GM18508 (cell line): ENCODE data around the gene CAMSAP1.

Experiments used
- ATAC-seq: cut with Tn5 transposase; IDR thresholded peaks from one replicate; pipeline ENCODE4 v1.9.1; 2021; ENCODE audit warnings: moderate number of reproducible peaks; ENCODE audit not compliant: insufficient read depth, unreplicated experiment

Gene CAMSAP1

DNA sequence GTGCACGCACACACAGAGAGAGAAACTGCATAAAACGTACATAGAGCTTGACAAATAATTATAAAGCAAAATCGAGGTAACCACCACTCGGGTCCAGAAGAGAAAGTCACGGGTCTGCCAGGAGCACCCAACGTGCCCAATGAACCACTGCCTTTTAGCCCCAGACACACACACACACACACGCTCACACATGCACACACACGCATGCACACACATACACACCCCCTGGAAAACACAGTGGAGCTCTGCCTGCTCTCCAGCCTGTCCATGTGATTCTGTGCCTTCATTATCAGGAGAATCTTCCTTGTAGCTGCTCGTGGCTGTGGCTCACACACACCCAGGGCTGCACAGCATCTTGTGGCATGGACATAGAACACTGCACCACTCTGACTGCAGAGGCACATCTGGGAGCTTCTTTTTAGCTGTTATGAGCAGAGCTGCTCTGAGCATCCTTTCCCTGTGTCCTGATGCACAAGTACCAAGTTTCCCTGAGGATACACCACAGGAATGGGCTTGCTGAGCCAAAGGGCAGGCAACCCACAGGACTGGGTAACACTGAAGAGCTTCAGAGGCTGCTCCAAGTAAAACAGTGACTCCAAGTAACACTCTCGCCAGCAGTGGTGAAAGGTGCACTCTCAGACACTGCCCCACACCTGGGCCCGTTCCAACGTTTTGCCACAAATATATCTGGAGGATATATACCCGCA, 58.9 kb downstream of the CAMSAP1 start:
- no peak for ATAC-seq

DNA sequence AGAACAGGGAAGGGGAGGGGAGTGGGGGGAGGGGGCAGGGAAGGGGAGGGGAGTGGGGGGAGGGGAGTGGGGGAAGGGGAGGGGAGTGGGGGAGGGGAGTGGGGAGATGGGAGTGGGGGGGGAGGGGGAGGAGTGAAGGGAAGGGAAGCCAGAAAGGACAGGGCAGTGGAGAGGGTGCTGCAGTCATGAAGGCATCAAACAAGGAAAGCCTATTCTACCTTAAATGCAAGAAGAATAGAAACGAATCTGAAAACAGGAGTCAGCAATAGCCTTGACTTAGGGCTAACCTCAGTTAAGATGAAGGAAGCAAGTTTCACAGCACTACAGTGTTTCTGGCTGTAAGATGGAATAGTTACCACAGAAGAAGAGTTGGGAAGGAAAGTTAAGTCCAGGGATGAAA, 59.5 kb downstream of the CAMSAP1 start:
- no peak for ATAC-seq

DNA sequence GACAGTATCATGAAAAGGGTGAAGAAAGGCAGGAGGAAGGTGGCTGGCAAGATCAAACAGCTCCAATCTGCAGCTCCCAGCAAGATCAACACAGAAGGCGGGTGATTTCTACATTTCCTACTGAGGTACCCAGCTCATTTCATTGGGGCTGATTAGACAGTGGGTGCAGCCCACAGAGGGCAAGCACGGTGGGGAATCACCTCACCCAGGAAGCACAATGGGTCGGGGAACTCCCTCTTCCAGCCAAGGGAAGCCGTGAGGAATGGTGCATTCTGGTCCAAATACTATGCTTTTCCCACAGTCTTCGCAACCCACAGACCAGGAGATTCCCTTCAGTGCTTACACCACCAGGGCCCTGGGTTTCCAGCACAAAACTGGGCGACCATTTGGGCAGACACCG, 66.8 kb downstream of the CAMSAP1 start:
- no peak for ATAC-seq

DNA sequence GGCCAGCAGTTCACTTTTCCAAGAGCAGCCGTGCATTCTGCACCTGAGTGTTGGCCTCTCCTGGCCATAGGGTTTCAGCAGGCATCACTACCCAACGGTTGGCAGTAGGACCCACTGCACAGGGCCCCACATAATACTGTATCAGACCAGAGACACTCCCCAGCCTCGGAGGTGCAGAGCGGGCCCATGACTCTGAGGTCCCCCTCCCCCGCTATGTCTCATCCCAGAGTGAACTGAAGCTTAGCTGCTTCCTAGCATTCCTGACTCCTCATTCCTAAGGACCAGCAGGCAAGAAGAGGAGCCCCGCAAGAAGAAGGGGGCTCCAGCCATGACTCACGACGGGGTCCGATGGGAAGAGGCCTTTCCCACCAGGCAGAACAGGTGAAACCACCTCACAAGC, 67.2 kb downstream of the CAMSAP1 start:
- ATAC-seq = no peak

DNA sequence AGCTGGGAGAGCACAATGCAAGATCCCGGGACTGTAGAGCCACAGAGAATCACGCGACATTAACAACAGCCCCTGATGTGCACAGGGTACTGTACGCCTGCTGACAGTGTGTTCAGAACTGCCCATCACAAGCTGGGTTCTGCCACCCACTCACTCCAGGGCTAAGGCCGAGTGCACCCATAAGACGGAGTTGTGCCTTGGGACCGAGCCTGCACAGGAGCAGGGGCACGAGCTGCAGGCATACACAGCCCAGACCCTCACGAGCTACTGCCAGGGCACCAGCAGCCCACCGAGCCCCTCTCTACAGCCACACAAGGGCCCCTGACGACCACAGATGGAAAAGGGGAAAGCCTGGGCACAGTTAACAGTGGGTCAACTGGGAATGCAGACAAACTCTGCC, 67.8 kb downstream of the CAMSAP1 start:
- ATAC-seq = no peak

DNA sequence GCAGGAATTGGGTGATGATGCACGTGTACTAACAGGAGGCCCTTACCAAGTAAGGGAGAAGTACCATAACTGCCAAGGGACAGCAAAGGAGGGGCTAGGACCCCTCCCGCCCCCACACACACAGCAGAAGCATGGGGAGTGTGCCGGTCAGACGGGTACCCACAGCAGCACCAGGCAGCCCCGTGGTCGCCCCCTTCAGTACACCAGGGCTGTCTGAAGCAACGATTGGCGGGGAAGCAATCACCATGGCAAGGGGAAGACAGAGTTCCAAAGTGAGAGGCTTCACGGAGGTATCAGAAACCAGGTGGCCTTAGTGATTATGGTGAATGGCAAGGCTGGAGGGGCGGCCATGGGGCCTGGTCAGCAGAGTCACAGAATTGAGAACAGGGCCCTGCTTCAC, 72.2 kb downstream of the CAMSAP1 start:
- no peak for ATAC-seq

DNA sequence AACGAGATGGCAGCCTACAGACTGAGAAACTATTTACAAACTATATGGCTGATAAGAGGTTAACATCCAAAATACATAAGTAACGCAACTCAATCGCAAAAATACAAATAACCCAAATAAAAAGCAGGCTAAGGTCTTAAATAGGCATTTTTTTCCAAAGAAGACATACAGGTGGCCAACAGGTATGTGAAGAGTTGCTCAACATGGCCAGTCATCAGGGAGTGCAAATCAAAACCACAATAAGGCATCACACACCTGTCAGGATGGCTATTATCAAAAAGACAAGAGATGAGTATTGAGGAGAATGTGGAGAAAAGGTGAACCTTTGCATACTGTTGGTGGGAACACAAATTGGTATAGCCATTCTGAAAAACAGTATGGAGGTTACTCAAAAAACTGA, 73.5 kb downstream of the CAMSAP1 start:
- no peak for ATAC-seq

DNA sequence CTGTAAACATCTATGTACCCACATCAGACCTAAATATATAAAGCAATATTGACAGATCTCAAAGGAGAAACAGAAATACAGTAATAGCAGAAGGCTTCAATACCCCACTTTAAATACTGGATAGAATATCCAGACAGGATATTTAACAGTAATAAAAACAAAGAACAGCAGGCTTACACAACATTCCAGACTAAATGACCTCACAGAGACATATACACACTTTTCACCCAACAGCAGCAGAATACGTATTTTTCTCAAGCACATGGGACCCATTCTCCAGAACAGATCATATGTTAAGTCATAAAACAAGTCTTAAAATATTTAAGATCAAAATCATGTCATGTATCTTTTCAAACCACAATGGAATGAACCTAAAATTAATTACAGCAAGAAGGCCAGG, 76.8 kb downstream of the CAMSAP1 start:
- no peak for ATAC-seq

DNA sequence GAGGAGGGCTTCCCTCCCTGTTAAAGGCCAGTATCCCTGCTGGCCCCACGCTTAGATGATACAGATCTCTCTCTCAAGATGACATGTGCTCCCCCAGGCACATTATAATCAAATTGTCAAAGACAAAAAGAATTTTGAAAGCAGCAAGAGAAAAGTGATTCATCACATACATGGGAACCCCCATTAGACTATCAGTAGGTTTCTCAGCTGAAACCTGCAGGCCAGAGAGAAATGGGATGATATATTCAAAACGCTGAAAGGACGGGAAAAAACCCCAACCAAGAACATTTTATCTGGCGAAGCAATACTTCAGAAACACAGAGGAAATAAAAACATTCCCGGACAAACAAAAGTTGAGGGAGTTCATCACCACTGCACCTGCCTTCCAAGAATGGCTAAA, 78.7 kb downstream of the CAMSAP1 start:
- ATAC-seq = no peak

DNA sequence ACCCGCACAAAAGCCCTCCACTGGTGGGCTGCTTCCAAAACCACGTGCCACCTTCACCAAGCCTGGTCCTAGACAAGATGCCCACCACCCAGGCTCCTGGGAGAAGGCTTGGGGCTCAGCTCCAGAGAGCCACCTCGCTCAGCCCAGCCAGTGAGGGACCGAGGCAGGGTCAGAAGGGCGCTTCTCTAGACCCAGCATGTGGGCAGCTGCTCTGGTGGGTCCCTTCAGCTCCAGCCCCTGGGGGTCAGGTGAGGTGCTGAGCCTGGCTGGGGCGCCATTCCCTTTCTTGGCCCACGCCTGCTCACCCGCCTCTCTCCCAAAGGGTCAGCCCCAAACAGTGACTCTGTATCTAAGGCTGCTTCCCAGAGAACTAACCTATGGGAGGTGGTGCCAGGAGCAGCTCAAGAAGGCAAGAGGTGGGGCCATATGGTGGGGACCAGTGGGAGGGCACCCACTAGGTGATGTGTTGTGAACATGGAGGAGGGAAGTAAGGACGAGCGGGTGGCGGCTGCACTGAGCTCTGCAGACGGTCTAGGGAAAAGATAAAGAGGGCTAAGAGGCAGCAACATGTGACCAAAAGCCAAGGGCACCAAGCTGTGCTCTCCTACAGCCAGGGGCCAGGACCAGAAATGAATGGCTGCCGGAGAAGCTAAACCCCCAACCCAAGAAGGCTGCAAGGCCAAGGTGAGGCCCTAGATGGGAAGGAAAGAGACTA, 79.3 kb downstream of the CAMSAP1 start:
- ATAC-seq = no peak

DNA sequence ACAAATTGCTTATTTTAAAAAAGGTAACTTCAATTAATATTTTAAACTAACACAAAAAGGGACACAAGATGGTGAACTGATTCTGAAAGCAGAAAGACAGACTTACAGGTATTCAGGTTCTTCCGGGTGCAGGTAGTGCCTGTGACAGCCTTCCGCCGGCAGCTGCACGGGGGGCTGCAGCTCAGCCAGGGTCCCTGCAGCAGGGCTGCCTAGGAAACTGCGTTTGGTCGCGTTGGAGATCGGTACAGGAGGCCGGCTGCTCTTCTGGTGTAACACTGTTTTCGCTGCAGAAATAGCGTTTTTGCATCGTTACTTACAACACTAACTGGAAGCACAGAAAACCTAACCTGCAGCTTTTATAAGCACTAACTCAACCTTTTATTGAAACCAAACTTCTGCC, 80.0 kb downstream of the CAMSAP1 start:
- no peak for ATAC-seq

DNA sequence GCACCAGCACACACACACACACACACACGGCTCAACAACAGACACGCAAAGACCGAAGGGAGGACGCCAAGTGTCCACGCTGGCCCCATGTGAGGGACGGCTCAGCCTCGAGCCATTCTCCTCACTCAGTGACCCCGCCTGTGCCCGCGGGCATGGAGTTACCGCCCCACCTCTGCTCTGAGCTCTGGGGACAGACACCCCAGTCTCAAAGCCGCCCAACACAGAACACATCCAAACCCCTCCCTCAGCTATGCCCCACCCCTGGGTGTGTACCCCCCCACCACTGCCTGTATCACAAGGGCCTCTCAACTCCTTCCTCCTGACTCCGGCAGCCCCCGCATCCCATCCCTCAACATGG, 81.2 kb downstream of the CAMSAP1 start:
- no peak for ATAC-seq

DNA sequence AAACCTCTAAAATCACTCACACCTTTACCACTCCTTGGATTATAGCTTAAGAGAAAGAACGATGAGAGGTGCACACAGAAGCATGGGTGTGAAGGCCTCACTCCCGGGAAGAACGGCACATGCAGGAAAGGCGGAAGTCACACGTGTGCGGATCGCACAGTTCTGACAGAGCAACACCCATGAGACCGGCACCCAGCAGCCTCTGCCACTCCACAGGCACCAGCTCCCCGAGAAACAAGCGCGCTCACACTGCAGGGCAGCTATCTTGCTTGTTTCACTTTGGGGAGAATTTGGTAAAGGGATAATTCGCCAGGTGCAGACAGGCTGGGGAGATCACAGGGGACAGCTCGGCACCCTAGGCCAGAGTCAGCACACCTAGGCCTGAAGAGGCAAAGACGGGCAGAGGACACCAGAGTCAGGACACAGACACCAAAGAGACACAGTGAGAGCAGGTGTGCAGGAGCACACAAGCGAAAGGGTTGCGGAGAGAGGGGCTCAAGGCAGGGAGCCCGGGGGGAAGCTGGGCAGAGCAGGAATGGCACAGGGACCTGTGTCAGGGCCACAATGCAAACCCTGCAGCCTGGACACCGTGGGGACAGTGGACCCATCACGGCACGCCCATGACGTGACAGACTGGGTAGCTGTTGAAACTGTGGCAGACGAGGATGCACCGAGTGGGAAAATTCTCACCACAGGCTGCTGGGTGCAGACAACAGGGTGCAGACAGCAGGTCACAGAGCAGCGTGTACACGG, 81.7 kb downstream of the CAMSAP1 start:
- ATAC-seq = no peak

DNA sequence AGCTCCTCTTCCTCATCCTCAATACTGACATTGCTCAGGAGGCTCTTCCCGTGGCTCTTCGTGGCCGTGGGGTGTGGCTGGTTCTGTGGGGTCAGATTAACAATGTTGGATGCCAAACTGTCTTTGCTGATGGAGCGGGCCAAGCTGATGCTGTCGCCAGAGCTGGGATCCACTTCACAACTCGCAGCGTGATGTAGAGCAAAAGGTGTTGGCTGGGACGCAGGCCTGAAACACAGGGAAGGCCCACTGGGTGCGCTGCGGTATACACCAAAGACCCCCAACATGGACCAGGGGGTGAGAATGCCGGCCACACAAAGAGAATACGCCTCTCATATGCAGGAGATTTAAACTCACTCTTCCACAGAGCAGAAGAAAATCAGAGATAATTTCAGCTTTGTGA, 84.3 kb downstream of the CAMSAP1 start:
- no peak for ATAC-seq

DNA sequence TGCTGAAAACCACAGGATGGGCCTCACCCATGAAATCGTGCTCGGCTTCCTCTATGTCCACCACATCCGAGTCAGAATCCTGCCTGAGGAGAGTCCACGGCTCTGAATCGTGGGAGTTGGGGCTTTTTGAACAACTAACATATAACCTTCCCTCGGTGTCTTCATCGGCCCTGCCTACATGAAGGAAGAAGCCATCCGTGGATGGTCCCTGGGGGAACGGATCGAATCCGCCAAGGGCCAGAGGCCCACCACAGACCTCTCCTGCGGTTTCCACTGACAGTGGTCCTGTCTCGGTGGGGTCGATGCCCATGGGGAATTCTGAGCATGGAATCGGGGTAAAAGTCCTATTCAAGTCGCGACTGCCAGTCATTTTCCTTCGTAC, 85.0 kb downstream of the CAMSAP1 start:
- no peak for ATAC-seq

DNA sequence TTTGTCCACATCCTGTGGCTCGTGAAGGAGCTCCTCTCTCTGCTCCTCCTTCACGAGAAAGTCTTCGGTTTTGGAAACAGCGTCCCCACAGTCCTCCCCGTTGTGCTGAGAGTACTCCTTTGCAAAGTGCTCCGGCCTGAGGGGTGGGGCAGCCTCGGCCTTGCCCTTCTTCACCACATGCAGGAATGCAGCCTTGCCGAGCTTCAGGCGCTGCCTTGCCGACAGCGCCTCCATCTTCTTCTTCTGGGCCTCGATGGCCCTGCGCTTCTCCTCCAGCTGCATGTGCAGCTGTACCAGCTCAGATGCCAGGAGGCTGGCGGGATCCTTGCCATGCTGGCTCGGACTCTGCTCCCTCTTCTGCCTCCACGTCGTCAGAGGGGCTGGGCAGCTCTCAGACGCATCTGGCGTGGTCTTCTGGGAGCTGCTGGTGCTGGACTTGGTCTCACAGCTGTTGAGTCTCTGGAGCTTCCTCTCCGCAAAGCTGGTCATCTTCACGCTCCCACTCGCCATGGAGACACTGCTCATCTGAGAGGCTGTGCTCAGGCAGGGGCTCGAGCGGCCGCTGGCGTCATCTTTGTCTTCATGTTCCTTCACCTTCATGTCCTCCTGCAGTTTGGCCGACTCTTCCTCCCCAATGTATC, 85.5 kb downstream of the CAMSAP1 start:
- ATAC-seq = no peak

DNA sequence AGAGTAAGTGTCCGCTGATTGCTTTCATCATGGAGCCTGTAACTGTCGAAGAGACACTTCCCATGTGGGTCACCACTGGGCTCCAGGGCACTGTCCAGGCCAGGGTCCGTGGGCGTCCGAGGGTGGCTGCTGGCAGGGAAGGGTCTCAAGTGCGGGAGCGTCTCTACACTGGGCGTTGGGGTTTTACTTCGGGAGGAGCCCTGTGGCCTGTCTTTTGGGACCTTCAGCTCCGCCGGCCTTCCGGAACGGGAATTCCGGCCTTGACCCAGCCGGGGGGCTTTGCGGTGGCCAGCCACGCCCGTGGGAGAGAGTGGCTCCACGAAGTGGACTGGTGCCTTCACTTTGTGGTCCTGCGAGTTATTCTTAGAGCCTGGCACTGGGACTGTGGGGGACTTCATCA, 86.2 kb downstream of the CAMSAP1 start:
- no peak for ATAC-seq

DNA sequence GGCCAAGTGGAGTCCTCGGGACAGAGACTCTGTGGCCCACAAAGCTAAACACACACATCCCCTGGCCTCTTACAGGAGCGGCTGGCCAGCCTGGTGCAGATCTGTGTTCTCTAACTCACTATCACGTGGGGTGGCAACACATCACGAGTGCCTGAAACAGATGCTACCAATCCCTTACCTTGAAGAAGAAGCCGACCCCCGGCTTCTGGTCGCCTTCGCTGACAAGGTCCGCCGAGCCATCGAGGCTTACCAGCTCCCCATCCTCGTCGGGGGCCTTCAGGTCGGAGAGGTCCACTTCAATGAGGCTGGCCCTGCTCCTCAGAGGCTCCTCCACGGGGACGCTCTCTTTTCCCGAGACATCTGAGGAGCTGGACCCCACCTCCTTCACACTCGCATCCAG, 86.7 kb downstream of the CAMSAP1 start:
- ATAC-seq = no peak

DNA sequence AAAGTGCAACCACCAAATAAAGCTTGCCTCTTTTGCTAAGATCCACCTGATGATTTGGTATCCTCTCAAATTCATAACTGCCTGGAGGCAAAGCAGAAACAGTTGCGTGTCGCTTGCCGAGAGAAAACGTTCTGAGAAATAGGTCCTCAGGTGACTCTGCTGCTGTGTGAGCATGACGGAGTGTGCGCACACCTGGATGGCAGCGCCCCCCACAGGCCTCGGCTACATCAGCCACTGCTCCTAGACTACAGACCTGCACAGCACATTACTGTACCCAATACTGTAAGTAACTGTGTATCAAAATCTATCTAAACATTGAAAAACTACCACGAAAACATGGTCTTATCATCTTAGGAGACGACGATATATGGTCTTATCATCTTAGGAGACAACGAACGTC, 87.4 kb downstream of the CAMSAP1 start:
- ATAC-seq = no peak

DNA sequence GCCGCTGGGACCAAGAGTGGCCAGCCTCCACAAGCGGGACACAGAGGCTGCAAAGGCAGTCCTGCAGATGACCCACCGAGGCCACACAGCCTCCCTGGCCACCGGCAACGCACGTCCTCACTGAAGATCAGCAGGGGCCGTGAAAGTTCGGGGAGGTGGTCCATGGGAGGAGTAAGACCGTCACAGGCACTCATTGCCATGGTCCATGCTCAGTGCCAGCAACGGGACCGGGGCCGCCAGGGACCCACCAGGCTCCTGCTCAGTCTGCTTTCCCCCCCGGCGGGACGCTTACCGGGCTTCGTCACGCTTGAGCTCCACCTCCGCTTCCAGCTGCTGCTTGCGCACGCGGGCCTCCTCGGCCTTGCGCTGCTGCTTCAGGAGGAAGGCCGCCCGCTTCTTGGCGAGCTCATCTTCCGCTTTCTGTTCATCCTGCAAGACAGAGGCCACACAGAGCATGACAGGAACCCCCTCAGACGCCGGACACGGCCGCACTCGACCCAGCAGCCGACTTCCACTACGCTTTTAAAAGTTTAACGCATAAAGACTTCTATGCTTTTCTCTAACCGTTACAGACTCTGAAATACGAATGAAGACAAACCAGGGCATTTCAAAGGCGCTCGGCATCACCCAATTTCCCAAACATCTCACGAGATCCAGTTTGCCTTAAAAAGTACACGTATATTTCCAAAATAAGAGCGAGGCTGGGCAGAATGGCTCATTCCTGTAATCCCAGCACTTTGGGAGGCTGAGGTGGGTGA, 88.4 kb downstream of the CAMSAP1 start:
- ATAC-seq = no peak
